Psoas muscle (tissue), 8 donors: ENCODE measurements around the gene PPM1H. TPM values are rescaled to one million over a fixed set of nuclear protein-coding genes. Genes with fewer than 3 reads are reported as not detected.
A peak's percentile ranks its signal among the peaks of the same experiment; 100 is the strongest.

Experiments used
- ATAC-seq, 4 donors: fragments of 200-7000 bp; cut with Tn5 transposase; one replicate each; pipeline ENCODE4 v1.9.1; 2020; ENCODE audit warnings: moderate library complexity in 3 of 4, mild to moderate bottlenecking in 2 of 4
- DNase-seq, 2 donors: peaks; one replicate each; pipeline ENCODE4 v3.0.0-alpha.2; 2020
- H3K27ac ChIP-seq: fragments of 200-600 bp; one replicate; pipeline ENCODE4 v1.8.0; 2022
- H3K27me3 ChIP-seq, 3 donors: fragments of 200-600 bp in 1 of 3; one replicate each; pipeline versions ENCODE4 v1.6.1 to v1.8.0; 2013 to 2022; ENCODE audit warnings: low read length in 2 of 3, mild to moderate bottlenecking in 2 of 3, moderate library complexity in 1 of 3; ENCODE audit not compliant: insufficient read depth in 3 of 3
- H3K36me3 ChIP-seq, 2 donors: fragments of 200-600 bp in 1 of 2; one replicate each; pipeline versions ENCODE4 v1.6.1 to v1.8.0; 2013 to 2022; ENCODE audit warnings: low read depth in 1 of 2, mild to moderate bottlenecking in 1 of 2, moderate library complexity in 1 of 2; ENCODE audit not compliant: insufficient read depth in 1 of 2
- H3K4me1 ChIP-seq: fragments of 200-600 bp; one replicate; pipeline ENCODE4 v1.8.0; 2022
- H3K4me3 ChIP-seq: fragments of 200-600 bp; one replicate; pipeline ENCODE4 v1.8.0; 2022; ENCODE audit warnings: mild to moderate bottlenecking
- H3K9me3 ChIP-seq: fragments of 200-600 bp; one replicate; pipeline ENCODE4 v1.8.0; 2022
- WGBS, 3 donors: extraction: QIAGEN DNeasy Blood & Tissue Kit; methylation state at CpG; one replicate each; pipeline versions ENCODE4 v1.1.6 to v1.1.7; 2013; 5-methylcytosine and 5-hydroxymethylcytosine counted together
- intact Hi-C, 2 donors: fragments of 100-400 bp; cut with DNase I; formaldehyde crosslinking; loops; one replicate each; pipeline versions ENCODE4 v1.11.0 to v1.14.2; 2022
- polyA plus RNA-seq, 3 donors: library from polyadenylated mRNA; stranded (reverse); fragments of 200-250 nt; gene quantifications; one replicate each; pipeline ENCODE4 v1.2.3, GENCODE V29; 2013
- total RNA-seq, 4 donors: library from RNA; stranded (reverse); fragmentation: NEBNext Ultra II Directional in 2 of 4; extraction: Animal tissue kit (Norgen Biotek cat#: 25700) in 2 of 4; gene quantifications; one replicate each; pipeline versions ENCODE4 v1.2.1 to v1.2.4, GENCODE V29; 2021 to 2023
- TF ChIP-seq, protein P1 (sequence below): fragments of 200-600 bp; IDR thresholded peaks from one replicate; pipeline ENCODE4 v1.8.0; 2022; ENCODE audit warnings: antibody characterized with exemption
- donor health status: healthy with polysubstance abuse.
- donor health status: DM: no; HTN: no; CAD: no; lungs with moderate emphysema.
- donor health status: Bipolar disorder and iron deficiency.
- donor health status: healthy.
- donor health status: DM: yes; HTN: yes; CAD: no.
- donor health status: DM: no; HTN: no; CAD: no.
- donor health status: DM: no; HTN: no; CAD: no.
- donor health status: DM: yes; HTN: yes; CAD: no.

PPM1H gene
- total and polyA plus RNA-seq, 7 donors, result 0.65 to 4.3 (median 1.8) TPM

DNA sequence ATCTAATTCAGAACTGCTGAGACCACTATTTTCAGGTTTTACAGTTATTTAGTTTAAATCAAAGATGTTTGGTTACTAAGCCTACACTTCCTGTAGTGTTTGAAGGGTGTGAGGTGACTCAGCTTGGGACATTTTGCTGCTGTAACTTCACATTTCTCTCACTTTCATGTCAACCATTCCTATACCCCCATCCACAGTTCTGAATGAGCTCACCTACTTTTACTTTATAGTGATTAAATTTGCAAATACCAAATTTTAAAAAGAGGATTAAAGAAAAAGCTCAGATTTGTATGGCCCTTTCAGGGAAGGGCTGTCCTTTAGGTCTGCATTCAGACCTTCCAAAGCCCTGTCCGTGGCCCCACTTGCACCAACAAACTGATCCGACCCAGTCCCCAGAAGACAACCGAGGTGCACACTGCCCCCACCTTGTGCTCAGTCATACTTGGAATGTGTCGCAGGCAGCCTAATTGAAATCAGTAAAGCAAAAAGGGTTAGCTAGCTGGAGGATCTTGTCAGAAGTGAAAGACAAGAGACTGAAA lies 294.0 kb downstream of the PPM1H start:
- ATAC-seq, result no peak
- no peaks in the 10 kb centered on the region for H3K36me3 ChIP-seq
- intact Hi-C loops, result no loop called here

DNA sequence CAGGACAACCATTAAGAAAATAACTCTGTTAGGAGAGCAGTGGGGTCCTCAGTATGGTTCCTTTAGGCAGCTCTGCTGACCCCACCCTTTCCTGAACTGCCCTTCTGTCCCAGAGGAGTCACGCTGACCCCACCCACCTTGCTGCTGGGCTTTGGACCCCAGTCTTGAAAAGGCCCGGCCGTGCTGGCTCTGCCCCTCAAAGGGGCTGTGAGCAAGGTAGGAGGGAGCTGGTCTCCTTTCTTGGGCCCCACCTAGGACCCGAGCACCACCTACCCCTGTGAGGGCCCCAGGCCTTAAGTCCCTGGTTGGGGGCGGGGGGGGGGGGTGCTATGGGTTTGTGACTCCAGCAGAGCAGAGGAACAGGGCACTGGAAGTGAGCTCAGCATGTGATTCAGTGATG lies 297.3 kb downstream of the PPM1H start:
- intact Hi-C loops, result no loop called here
- no peak for DNase-seq
- Histone ChIP-seq H3K9me3 (no peaks in the 10 kb centered on the region), H3K4me3 (no peak overlapping the region), H3K4me1 (no peaks in the 10 kb centered on the region), H3K27ac (no peak overlapping the region), H3K27me3 (peaks cover 0 to 22% (median 5%) of the 10 kb centered on the region in 3 donors), H3K36me3 (no peaks in the 10 kb centered on the region)
- TF ChIP-seq, protein P1, sequence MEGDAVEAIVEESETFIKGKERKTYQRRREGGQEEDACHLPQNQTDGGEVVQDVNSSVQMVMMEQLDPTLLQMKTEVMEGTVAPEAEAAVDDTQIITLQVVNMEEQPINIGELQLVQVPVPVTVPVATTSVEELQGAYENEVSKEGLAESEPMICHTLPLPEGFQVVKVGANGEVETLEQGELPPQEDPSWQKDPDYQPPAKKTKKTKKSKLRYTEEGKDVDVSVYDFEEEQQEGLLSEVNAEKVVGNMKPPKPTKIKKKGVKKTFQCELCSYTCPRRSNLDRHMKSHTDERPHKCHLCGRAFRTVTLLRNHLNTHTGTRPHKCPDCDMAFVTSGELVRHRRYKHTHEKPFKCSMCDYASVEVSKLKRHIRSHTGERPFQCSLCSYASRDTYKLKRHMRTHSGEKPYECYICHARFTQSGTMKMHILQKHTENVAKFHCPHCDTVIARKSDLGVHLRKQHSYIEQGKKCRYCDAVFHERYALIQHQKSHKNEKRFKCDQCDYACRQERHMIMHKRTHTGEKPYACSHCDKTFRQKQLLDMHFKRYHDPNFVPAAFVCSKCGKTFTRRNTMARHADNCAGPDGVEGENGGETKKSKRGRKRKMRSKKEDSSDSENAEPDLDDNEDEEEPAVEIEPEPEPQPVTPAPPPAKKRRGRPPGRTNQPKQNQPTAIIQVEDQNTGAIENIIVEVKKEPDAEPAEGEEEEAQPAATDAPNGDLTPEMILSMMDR, result no peak
- WGBS, 3 donors, result 50 to 71% (median 65%) methylated on average over 5 of the region's 5 CpGs
- ATAC-seq, result no peak

More for the DNA sequence above, 294.0 kb downstream of the PPM1H start:
- WGBS, 3 donors, result 63 to 77% (median 67%) methylated on average over 4 of the region's 4 CpGs
- TF ChIP-seq, protein P1, result no peak
- Histone ChIP-seq H3K4me3 (no peak overlapping the region), H3K27me3 (peaks cover 0 to 2% (median 0%) of the 10 kb centered on the region in 3 donors), H3K4me1 (no peaks in the 10 kb centered on the region), H3K27ac (no peak overlapping the region), H3K9me3 (no peaks in the 10 kb centered on the region)
- DNase-seq, result no peak

- intact Hi-C loops, result no loop called here
- Histone ChIP-seq H3K27me3 (peaks cover 0 to 39% (median 11%) of the 10 kb centered on the region in 3 donors), H3K4me3 (no peak overlapping the region), H3K4me1 (no peaks in the 10 kb centered on the region), H3K36me3 (no peaks in the 10 kb centered on the region), H3K9me3 (no peaks in the 10 kb centered on the region), H3K27ac (no peak overlapping the region)
- DNase-seq (no peak), ATAC-seq (no peak)
- TF ChIP-seq, protein P1, result no peak
- WGBS, 3 donors, result 44 to 58% (median 55%) methylated on average over 1 of the region's 1 CpG
These were observed 299.3 kb downstream of the PPM1H start for GRCh38 chr12:62635649-62636048.

- DNase-seq, result peak; percentile 56 to 71
These were observed 302.5 kb downstream of the PPM1H start for GRCh38 chr12:62632411-62632918.

More at GRCh38 chr12:62632411-62632918, 302.5 kb downstream of the PPM1H start:
- Histone ChIP-seq H3K4me3 (peak overlapping the region; percentile 73), H3K27me3 (peaks cover 0 to 62% (median 9%) of the 10 kb centered on the region in 3 donors), H3K9me3 (no peaks in the 10 kb centered on the region), H3K36me3 (no peaks in the 10 kb centered on the region), H3K27ac (no peak overlapping the region), H3K4me1 (no peaks in the 10 kb centered on the region)
- TF ChIP-seq, protein P1, result no peak
- intact Hi-C loops, result no loop called here
- peak; percentile 51 to 65 (median 56) for ATAC-seq
- WGBS, 3 donors, result 2 to 4% (median 3%) methylated on average over 22 of the region's 22 CpGs
